Mammary epithelial cell (primary cell): ENCODE results near the gene CCDC169.

Source experiments
- CTCF ChIP-seq, 2 donors: IDR thresholded peaks in 1 of 2; conservative IDR thresholded peaks in 1 of 2; 2 replicates each; pipeline ENCODE4 v1.5.1; 2011 to 2012; ENCODE audit warnings: inconsistent platforms in 2 of 2, low read length in 2 of 2, mild to moderate bottlenecking in 2 of 2, control low read depth in 1 of 2, low read depth in 1 of 2; ENCODE audit not compliant: insufficient read depth in 1 of 2; ENCODE audit errors: extremely low read depth in 1 of 2
- EZH2 ChIP-seq: IDR thresholded peaks from 2 replicates; pipeline ENCODE4 v1.6.1; 2012; ENCODE audit warnings: low read length, inconsistent platforms, borderline replicate concordance

GRCh38 chr13:36310417-36311108 is 12.9 kb upstream of the CCDC169 start:
- TF ChIP-seq CTCF (conservative IDR thresholded peaks at IDR 0.05 in 1 of 2, IDR thresholded peaks at IDR 0.05 in 1 of 2; ENCODE audit: extremely low read depth in 1 of 2, insufficient read depth in 1 of 2, low read depth in 1 of 2, low read length in 2 of 2): no peak
- TF ChIP-seq EZH2: no peak
